ENCODE measurements around the gene TRIM60.
"Not testable (repeated sequence)": the region's sequence is repeated elsewhere in the genome, so short reads cannot be mapped to it uniquely, and the experiment has no call there.

The TRIM60 gene

GRCh38 chr4:165053645-165054044 is 21.8 kb downstream of the TRIM60 start, which contains the start of gene TRIM75:
Gene TRIM75, plus strand, starts transcription at chr4:165053866. Its CDS starts 5,282 bp downstream, at chr4:165059148.
- no peak for DNase-seq (ENCODE audit: low read depth)

DNA sequence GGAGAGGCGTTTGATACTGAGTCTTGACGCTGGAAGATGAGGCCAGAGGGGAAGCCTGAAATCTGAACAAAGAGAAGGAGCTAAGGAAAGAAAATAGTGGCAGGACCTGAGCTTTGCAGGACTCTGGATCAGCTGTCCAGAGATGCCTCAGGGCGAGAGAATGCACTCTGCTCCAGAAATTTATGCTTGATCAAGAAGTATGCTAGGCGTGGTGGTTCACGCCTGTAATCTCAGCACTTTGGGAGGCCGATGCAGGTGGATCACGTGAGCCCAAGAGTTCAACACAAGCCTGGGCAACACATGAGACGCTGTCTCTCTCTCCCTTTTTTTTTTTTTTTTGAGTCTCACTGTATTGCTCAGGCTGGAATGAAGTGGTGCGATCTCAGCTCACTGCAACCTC is 23.8 kb downstream of the TRIM60 start:
- DNase-seq (ENCODE audit: low read depth): no peak

DNA sequence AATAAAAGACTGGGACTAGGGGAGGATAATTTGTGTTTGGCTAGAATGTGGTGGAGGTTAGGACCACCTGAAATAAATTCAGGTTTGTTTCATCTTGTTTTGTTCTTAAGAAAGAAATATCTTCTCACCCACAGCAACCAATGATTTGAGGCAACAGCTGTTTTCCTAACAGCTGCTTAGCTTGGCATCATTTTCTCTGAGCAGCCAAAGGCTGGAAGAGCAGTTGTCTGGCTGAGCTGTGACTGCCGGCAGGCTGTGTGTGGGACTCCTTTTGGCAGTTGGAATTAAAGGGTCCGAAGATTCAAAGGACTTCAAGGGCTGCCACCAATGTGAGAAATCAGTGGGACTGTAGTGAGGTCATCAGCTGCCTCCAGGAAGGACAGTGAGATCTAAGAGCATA is 26.9 kb downstream of the TRIM60 start:
- no peak for DNase-seq (ENCODE audit: low read depth)

DNA sequence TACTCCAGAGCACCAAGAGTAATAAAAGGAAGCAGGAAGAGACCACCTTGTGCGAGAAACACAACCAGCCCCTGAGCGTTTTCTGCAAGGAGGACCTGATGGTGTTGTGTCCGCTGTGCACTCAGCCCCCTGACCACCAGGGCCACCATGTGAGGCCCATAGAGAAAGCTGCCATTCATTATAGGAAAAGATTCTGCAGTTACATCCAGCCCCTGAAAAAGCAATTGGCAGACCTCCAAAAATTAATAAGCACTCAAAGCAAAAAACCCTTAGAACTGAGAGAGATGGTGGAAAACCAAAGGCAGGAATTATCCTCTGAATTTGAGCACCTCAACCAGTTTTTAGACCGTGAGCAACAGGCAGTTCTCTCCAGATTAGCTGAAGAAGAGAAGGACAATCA is 27.6 kb downstream of the TRIM60 start:
- no peak for DNase-seq (ENCODE audit: low read depth)

GRCh38 chr4:165060938-165061337 is 29.1 kb downstream of the TRIM60 start:
- DNase-seq (ENCODE audit: low read depth): no peak

- DNase-seq (ENCODE audit: low read depth): no peak
These were observed 38.8 kb downstream of the TRIM60 start for GRCh38 chr4:165070560-165070959.

DNA sequence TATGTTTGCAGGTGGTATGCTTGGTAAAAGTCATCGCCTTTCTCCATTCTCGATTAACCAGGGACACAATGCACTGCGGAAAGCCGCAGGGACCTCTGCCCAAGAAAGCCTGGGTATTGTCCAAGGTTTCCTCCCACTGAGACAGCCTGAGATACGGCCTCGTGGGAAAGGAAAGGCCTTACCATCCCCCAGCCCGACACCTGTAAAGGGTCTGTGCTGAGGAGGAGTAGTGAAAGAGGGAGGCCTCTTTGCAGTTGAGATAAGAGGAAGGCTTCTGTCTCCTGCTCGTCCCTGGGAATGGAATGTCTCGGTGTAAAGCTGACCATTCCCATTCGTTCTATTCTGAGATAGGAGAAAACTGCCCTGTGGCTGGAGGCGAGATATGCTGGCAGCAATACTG is 41.5 kb downstream of the TRIM60 start:
- not testable (repeated sequence) for DNase-seq (ENCODE audit: low read depth)

DNA sequence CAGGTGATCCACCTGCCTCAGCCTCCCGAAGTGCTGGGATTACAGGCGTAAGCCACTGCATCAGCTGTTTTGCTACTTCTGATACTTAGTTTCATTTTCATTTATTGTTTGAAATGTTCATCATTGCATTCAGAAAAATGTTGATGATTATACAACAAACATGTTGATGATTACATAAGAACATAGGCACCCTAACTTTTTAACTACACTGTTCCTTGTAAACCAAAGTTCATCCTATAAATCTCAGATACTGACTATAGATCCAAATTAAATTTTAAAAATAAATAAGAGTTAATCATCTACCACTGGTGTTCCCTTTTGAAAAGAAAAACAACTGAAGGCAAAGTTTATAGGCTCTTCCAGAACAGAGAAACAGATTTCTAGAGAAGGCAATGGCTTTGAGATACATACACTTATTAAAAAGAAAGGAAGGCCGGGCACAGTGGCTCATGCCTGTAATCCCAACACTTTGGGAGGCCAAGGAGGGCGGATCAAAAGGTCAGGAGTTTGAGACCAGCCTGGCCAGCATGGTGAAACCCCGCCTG is 45.3 kb downstream of the TRIM60 start:
- no peak for DNase-seq (ENCODE audit: low read depth)

DNA sequence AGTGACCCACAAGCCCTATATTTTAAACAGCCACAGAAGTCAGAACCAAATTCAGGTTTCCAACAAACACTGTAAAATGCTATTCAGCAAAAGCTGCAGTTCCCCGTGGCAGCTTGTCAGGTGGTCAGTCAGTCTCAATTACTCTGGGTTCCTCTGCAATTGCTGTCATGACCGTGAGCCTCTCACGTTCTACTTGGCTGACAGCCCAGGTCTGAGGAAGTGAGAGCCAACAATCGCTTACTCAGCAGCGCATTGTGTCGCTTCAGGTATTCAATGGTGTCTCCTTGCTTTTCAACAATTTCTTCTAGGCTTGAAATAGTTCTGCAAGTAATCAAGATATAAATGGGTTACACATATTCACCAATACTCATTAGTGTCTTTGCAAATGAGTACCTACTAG is 47.7 kb downstream of the TRIM60 start:
- DNase-seq (ENCODE audit: low read depth): no peak

- DNase-seq (ENCODE audit: low read depth): not testable (repeated sequence)
These were observed 53.0 kb downstream of the TRIM60 start for GRCh38 chr4:165084787-165085186.

DNA sequence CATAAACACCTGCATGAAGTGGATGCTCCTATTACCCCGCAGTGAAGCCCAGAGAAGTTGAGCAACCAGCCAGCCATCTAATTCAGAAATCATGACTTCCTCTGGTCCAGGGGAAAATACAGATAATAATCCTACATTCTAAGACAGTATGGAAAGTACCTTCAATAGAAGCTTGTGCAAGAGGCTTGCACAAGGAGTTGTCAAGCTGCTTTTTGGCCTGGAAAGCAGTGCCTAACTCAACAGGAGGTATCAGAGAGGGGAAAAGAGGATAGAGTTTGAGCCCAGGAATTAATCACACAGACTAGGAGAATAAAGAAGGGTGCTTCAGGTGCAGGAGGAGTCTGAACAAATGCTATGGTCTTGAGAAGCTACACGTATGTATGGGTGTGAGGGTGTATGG is 54.1 kb downstream of the TRIM60 start:
- no peak for DNase-seq (ENCODE audit: low read depth)

DNA sequence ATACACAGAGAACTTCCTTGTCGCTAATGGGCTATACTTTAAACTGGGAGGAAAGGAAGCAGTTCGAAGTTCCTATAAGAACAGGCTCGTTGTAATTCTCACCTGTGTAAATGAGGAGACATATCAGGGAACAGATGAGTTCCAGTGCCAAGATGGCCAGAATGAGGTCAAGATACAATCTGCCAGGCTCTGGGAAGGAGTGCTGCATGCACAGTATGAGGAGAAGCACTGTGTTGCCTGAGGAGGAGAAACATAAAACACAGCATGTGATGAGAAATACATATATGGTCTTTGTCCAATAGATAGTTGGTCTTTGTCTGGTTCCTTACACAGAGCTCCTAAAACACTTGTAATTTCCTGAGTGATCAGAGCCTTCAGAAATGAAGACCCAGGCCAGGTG is 56.6 kb downstream of the TRIM60 start:
- DNase-seq (ENCODE audit: low read depth): no peak
